Type B pancreatic cell (in vitro differentiated cells): ENCODE data around the gene JOSD2. TPM values are rescaled to one million over a fixed set of nuclear protein-coding genes. Genes with fewer than 3 reads are reported as not detected.

ENCODE experiments used
- DNase-seq: peaks from one replicate; pipeline ENCODE4 v3.0.0; 2021; ENCODE audit warnings: mixed read lengths; ENCODE audit not compliant: unreplicated experiment; ENCODE audit errors: extremely low spot score
- H3K27ac Mint-ChIP-seq: 2 replicates; pipeline ENCODE4 v1.8.0; 2021; ENCODE audit warnings: mild to moderate bottlenecking, mixed read lengths
- H3K27me3 Mint-ChIP-seq: 2 replicates; pipeline ENCODE4 v1.8.0; 2021; ENCODE audit warnings: mixed read lengths
- H3K36me3 Mint-ChIP-seq: 2 replicates; pipeline ENCODE4 v1.8.0; 2021; ENCODE audit warnings: mixed read lengths
- H3K4me1 Mint-ChIP-seq: one replicate; pipeline ENCODE4 v1.8.0; 2021; ENCODE audit warnings: mixed read lengths; ENCODE audit not compliant: unreplicated experiment
- H3K4me3 Mint-ChIP-seq: 2 replicates; pipeline ENCODE4 v1.8.0; 2021; ENCODE audit warnings: mild to moderate bottlenecking, mixed read lengths
- H3K9me3 Mint-ChIP-seq: 2 replicates; pipeline ENCODE4 v1.8.0; 2021; ENCODE audit warnings: mixed read lengths
- CTCF ChIP-seq: fragments of 200-600 bp; sonication (generic); conservative IDR thresholded peaks from 2 replicates; pipeline ENCODE4 v1.5.0; 2021; ENCODE audit warnings: antibody characterized with exemption, mild to moderate bottlenecking
- total RNA-seq: library from RNA; stranded (reverse); gene quantifications from 2 replicates; pipeline ENCODE4 v1.2.1, GENCODE V29; 2021; ENCODE audit warnings: low replicate concordance

JOSD2 gene
- total RNA-seq, 1 donor from 2014 or later: 16.2 TPM

- Mint-ChIP-seq H3K27me3 (peaks cover 7% of the 10 kb centered on the region), H3K4me1 (peaks cover 5% of the 10 kb centered on the region), H3K36me3 (no peaks in the 10 kb centered on the region), H3K4me3 (no peak overlapping the region), H3K27ac (no peak overlapping the region), H3K9me3 (no peaks in the 10 kb centered on the region)
- no peak for DNase-seq
- no peak for TF ChIP-seq CTCF
Observed at GRCh38 chr19:50457300-50457699, 53.7 kb downstream of the JOSD2 start.

Other genes with a start within 250 kb of the JOSD2 start
- gene KCNC3, start 181.8 kb downstream of the JOSD2 start, total RNA-seq: 9.5 and 11.2 TPM in 2 replicates
- gene NAPSA, start 145.6 kb downstream of the JOSD2 start, total RNA-seq: 2.3 and 6.0 TPM in 2 replicates
- gene NR1H2, start 134.7 kb downstream of the JOSD2 start, total RNA-seq: 30.3 and 41.0 TPM in 2 replicates
- 43.6 and 91.8 TPM in 2 replicates for gene POLD1, start 126.8 kb downstream of the JOSD2 start, total RNA-seq
- 2.6 and 3.0 TPM in 2 replicates for gene SPIB, start 92.3 kb downstream of the JOSD2 start, total RNA-seq
- 0.12 TPM in 1 of 2 replicates, not detected in the other for gene MYBPC2, start 78.3 kb downstream of the JOSD2 start, total RNA-seq
- gene EMC10, start 34.7 kb downstream of the JOSD2 start, total RNA-seq: 137 and 152 TPM in 2 replicates
- gene GARIN5A, start 34.3 kb downstream of the JOSD2 start, total RNA-seq: 1.9 and 5.2 TPM in 2 replicates
- not detected in 2 replicates for gene ASPDH, start 2.7 kb upstream of the JOSD2 start, total RNA-seq
- gene LRRC4B, start 57.2 kb upstream of the JOSD2 start, total RNA-seq: 0.38 and 21.7 TPM in 2 replicates
- gene SYT3, start 128.7 kb upstream of the JOSD2 start, total RNA-seq: 0.68 TPM in 1 of 2 replicates, not detected in the other
- gene C19orf81, start 138.3 kb upstream of the JOSD2 start, total RNA-seq: 1.8 and 3.7 TPM in 2 replicates
- gene SHANK1, start 208.6 kb upstream of the JOSD2 start, total RNA-seq: 0.38 and 7.8 TPM in 2 replicates
- gene CLEC11A, start 212.2 kb upstream of the JOSD2 start, total RNA-seq: 4.2 and 5.9 TPM in 2 replicates